Measurements from ENCODE around the gene NATD1.

DNA sequence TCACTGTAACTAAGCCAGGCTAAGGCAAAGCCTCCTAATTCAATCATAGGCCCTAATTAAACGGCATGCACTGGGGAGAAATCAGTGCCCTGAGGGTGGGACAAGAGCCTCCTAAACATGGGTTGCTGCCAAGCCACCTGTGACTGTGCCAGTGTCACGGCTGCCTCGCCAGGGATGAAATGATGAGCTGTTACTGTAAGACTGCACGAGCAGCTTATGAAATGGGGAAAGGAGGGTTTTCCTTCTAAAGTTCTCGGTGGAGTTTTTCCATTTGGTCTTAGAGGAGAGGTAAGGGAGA, 52.0 kb downstream of the NATD1 start:
- TF ChIP-seq, protein P1, sequence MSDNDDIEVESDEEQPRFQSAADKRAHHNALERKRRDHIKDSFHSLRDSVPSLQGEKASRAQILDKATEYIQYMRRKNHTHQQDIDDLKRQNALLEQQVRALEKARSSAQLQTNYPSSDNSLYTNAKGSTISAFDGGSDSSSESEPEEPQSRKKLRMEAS (IDR thresholded peaks at IDR 0.05): no peak
- TF ChIP-seq TAF1 (IDR thresholded peaks at IDR 0.05; ENCODE audit: low read depth) (no peak), TCF12 (IDR thresholded peaks at IDR 0.05; ENCODE audit: low read depth) (no peak), EGR1 (IDR thresholded peaks at IDR 0.05) (no peak), FOXM1 (IDR thresholded peaks at IDR 0.05; ENCODE audit: borderline replicate concordance, low read depth) (no peak), NFIC (IDR thresholded peaks at IDR 0.05) (no peak), CREB1 (IDR thresholded peaks at IDR 0.05; ENCODE audit: low read depth) (no peak), ZBTB7A (IDR thresholded peaks at IDR 0.05; ENCODE audit: low read depth) (no peak), RAD21 (IDR thresholded peaks at IDR 0.05; ENCODE audit: low read depth) (no peak)
- TF ChIP-seq, protein P2, sequence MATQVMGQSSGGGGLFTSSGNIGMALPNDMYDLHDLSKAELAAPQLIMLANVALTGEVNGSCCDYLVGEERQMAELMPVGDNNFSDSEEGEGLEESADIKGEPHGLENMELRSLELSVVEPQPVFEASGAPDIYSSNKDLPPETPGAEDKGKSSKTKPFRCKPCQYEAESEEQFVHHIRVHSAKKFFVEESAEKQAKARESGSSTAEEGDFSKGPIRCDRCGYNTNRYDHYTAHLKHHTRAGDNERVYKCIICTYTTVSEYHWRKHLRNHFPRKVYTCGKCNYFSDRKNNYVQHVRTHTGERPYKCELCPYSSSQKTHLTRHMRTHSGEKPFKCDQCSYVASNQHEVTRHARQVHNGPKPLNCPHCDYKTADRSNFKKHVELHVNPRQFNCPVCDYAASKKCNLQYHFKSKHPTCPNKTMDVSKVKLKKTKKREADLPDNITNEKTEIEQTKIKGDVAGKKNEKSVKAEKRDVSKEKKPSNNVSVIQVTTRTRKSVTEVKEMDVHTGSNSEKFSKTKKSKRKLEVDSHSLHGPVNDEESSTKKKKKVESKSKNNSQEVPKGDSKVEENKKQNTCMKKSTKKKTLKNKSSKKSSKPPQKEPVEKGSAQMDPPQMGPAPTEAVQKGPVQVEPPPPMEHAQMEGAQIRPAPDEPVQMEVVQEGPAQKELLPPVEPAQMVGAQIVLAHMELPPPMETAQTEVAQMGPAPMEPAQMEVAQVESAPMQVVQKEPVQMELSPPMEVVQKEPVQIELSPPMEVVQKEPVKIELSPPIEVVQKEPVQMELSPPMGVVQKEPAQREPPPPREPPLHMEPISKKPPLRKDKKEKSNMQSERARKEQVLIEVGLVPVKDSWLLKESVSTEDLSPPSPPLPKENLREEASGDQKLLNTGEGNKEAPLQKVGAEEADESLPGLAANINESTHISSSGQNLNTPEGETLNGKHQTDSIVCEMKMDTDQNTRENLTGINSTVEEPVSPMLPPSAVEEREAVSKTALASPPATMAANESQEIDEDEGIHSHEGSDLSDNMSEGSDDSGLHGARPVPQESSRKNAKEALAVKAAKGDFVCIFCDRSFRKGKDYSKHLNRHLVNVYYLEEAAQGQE (IDR thresholded peaks at IDR 0.05; ENCODE audit: low read depth): no peak
- TF ChIP-seq, protein P3, sequence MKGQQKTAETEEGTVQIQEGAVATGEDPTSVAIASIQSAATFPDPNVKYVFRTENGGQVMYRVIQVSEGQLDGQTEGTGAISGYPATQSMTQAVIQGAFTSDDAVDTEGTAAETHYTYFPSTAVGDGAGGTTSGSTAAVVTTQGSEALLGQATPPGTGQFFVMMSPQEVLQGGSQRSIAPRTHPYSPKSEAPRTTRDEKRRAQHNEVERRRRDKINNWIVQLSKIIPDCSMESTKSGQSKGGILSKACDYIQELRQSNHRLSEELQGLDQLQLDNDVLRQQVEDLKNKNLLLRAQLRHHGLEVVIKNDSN (IDR thresholded peaks at IDR 0.05): no peak

Data from Ishikawa (cell line).